ENCODE measurements around the gene SLC66A1.

SLC66A1 gene

DNA sequence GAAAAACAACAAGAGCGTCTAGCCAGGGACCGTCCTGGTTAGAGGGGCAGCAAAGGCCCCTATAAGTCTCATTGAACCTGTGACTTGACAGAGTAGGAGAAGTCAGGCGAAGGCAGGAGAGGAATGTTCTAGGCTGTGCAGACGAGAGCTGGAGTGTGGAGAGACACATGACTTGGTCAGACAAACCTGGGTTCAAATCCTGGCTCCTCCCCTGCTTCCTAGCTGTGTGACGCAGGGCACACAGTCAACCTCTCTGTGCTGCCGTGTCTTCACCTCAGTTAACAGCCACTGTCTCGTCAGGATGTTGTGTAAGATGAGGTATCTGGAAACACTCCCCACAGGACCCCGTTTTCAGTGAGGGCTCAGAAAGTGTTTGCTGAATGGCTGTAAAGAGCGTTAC is 15.6 kb downstream of the SLC66A1 start:
- TF ChIP-seq, protein P1, sequence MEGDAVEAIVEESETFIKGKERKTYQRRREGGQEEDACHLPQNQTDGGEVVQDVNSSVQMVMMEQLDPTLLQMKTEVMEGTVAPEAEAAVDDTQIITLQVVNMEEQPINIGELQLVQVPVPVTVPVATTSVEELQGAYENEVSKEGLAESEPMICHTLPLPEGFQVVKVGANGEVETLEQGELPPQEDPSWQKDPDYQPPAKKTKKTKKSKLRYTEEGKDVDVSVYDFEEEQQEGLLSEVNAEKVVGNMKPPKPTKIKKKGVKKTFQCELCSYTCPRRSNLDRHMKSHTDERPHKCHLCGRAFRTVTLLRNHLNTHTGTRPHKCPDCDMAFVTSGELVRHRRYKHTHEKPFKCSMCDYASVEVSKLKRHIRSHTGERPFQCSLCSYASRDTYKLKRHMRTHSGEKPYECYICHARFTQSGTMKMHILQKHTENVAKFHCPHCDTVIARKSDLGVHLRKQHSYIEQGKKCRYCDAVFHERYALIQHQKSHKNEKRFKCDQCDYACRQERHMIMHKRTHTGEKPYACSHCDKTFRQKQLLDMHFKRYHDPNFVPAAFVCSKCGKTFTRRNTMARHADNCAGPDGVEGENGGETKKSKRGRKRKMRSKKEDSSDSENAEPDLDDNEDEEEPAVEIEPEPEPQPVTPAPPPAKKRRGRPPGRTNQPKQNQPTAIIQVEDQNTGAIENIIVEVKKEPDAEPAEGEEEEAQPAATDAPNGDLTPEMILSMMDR (IDR thresholded peaks at IDR 0.05; ENCODE audit: extremely low read depth, insufficient read depth, missing control alignments): no peak
- in situ Hi-C loops (cut with MboI; ENCODE audit: low pct_unique_long_range_greater_than_20kb, low sequenced_read_pairs, unreplicated experiment): no loop called here

DNA sequence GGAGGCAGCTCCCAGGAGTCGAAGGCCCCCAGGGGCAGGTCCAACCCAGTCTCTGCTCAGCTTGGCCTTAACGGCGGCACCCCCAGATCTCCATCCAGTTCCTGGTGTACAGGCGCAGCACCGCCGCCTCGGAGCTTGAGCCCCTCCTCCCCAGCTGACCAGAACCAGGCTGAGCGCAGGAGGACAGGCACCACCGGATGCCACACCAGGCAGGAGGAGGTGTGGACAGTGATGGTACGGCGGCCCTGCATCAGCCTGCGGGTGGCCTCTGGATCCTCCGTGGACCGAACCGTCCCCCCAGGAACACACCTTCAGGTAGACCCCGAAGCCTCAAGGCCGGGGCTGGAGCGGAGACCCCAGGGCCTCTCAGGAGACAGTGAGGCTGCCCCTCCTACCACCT is 16.4 kb downstream of the SLC66A1 start:
- DNase-seq (ENCODE audit: low spot score): no peak
- in situ Hi-C loops (cut with MboI; ENCODE audit: low pct_unique_long_range_greater_than_20kb, low sequenced_read_pairs, unreplicated experiment): no loop called here
- TF ChIP-seq, protein P1 (IDR thresholded peaks at IDR 0.05; ENCODE audit: extremely low read depth, insufficient read depth, missing control alignments): no peak

More for the DNA sequence above, 15.6 kb downstream of the SLC66A1 start:
- DNase-seq (ENCODE audit: low spot score): no peak

DNA sequence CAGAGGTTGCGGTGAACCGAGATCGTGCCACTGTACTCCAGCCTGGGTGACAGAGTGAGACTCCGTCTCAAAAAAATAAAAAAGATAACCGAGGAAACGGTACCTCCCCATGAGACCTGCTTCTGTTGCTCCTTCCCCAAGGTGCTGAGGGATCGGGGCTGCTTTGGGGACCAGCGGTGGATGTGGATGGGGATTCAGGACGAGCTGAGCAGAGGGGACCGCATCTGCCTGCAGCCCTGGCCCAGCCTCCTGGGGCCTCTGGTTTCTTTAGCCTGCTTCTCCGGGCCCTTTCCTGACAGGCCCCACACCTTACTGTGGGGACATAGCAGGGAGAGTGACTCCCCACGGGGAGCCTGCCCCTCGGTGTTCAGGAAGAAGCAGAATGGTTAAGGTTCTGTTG is 17.1 kb downstream of the SLC66A1 start:
- no peak for DNase-seq (ENCODE audit: low spot score)
- in situ Hi-C loops (cut with MboI; ENCODE audit: low pct_unique_long_range_greater_than_20kb, low sequenced_read_pairs, unreplicated experiment): no loop called here
- TF ChIP-seq, protein P1 (IDR thresholded peaks at IDR 0.05; ENCODE audit: extremely low read depth, insufficient read depth, missing control alignments): no peak

- DNase-seq (ENCODE audit: low spot score): no peak
- in situ Hi-C loops (cut with MboI; ENCODE audit: low pct_unique_long_range_greater_than_20kb, low sequenced_read_pairs, unreplicated experiment): no loop called here
- TF ChIP-seq, protein P1 (IDR thresholded peaks at IDR 0.05; ENCODE audit: extremely low read depth, insufficient read depth, missing control alignments): no peak
Observed at GRCh38 chr1:19329611-19330010, 17.5 kb downstream of the SLC66A1 start.

GRCh38 chr1:19330449-19331135 is 18.5 kb downstream of the SLC66A1 start:
- no peak for DNase-seq (ENCODE audit: low spot score)
- in situ Hi-C loops (cut with MboI; ENCODE audit: low pct_unique_long_range_greater_than_20kb, low sequenced_read_pairs, unreplicated experiment): no loop called here
- TF ChIP-seq, protein P1 (IDR thresholded peaks at IDR 0.05; ENCODE audit: extremely low read depth, insufficient read depth, missing control alignments): no peak

- TF ChIP-seq, protein P1 (IDR thresholded peaks at IDR 0.05; ENCODE audit: extremely low read depth, insufficient read depth, missing control alignments): no peak
- in situ Hi-C loops (cut with MboI; ENCODE audit: low pct_unique_long_range_greater_than_20kb, low sequenced_read_pairs, unreplicated experiment): no loop called here
Observed at GRCh38 chr1:19331262-19331878, 19.2 kb downstream of the SLC66A1 start.

More at GRCh38 chr1:19331262-19331878, 19.2 kb downstream of the SLC66A1 start:
- DNase-seq (ENCODE audit: low spot score): no peak

Measured in GM13977 (cell line).